Astrocyte (in vitro differentiated cells and primary cell): Measurements from ENCODE around the gene P4HB. TPM values are rescaled to one million over a fixed set of nuclear protein-coding genes. Genes with fewer than 3 reads are reported as not detected.

Experiments used
- DNase-seq: peaks from one replicate; pipeline ENCODE4 v3.0.0-alpha.2; 2010; ENCODE audit warnings: low read depth
- FAIRE-seq: peaks from 2 replicates; lab custom pipeline; 2011; peaks lifted over from hg19 to GRCh38; lab: Jason Lieb, UNC
- H2AFZ ChIP-seq: 2 replicates; pipeline ENCODE4 v1.6.0; 2012; ENCODE audit warnings: low read depth, low read length, inconsistent platforms
- H3K27ac ChIP-seq: 2 replicates; pipeline ENCODE4 v1.5.1; 2011; ENCODE audit warnings: low read depth, low read length, inconsistent platforms
- H3K27me3 ChIP-seq: 2 replicates; pipeline ENCODE4 v1.6.0; 2011; ENCODE audit warnings: low read length, inconsistent platforms; ENCODE audit not compliant: insufficient read depth
- H3K36me3 ChIP-seq: 2 replicates; pipeline ENCODE4 v1.5.1; 2011; ENCODE audit warnings: low read length, inconsistent platforms; ENCODE audit not compliant: insufficient read depth
- H3K4me1 ChIP-seq: 2 replicates; pipeline ENCODE4 v1.5.1; 2011; ENCODE audit warnings: low read length, inconsistent platforms; ENCODE audit not compliant: insufficient read depth
- H3K4me2 ChIP-seq: 2 replicates; pipeline ENCODE4 v1.6.0; 2012; ENCODE audit warnings: low read length, inconsistent platforms
- H3K4me3 ChIP-seq: 2 replicates; pipeline ENCODE4 v1.5.1; 2011; ENCODE audit warnings: low read depth, mild to moderate bottlenecking, low read length, inconsistent platforms; ENCODE audit not compliant: insufficient read depth
- H3K79me2 ChIP-seq: 2 replicates; pipeline ENCODE4 v1.6.0; 2012; ENCODE audit warnings: mild to moderate bottlenecking, low read length, inconsistent platforms; ENCODE audit not compliant: insufficient read depth
- H3K9ac ChIP-seq: 2 replicates; pipeline ENCODE4 v1.6.0; 2012; ENCODE audit warnings: mild to moderate bottlenecking, low read length, inconsistent platforms
- H3K9me3 ChIP-seq: 2 replicates; pipeline ENCODE4 v1.5.1; 2012; ENCODE audit warnings: low read depth, mild to moderate bottlenecking, low read length, inconsistent platforms; ENCODE audit not compliant: insufficient read depth
- H4K20me1 ChIP-seq: 2 replicates; pipeline ENCODE4 v1.6.0; 2012; ENCODE audit warnings: low read length, inconsistent platforms; ENCODE audit not compliant: insufficient read depth
- H3K27ac Mint-ChIP-seq: one replicate; pipeline ENCODE4 v1.8.0; 2021; ENCODE audit warnings: mild to moderate bottlenecking, mixed read lengths; ENCODE audit not compliant: unreplicated experiment
- H3K27me3 Mint-ChIP-seq: one replicate; pipeline ENCODE4 v1.8.0; 2021; ENCODE audit warnings: low read depth, mixed read lengths; ENCODE audit not compliant: unreplicated experiment
- H3K36me3 Mint-ChIP-seq: one replicate; pipeline ENCODE4 v1.8.0; 2021; ENCODE audit warnings: low read depth, mixed read lengths; ENCODE audit not compliant: unreplicated experiment
- H3K4me1 Mint-ChIP-seq: one replicate; pipeline ENCODE4 v1.8.0; 2021; ENCODE audit warnings: low read depth, mixed read lengths; ENCODE audit not compliant: unreplicated experiment
- H3K4me3 Mint-ChIP-seq: one replicate; pipeline ENCODE4 v1.8.0; 2021; ENCODE audit warnings: mild to moderate bottlenecking, moderate library complexity, mixed read lengths; ENCODE audit not compliant: unreplicated experiment
- H3K9me3 Mint-ChIP-seq: one replicate; pipeline ENCODE4 v1.8.0; 2021; ENCODE audit warnings: mild to moderate bottlenecking, mixed read lengths; ENCODE audit not compliant: unreplicated experiment
- CTCF ChIP-seq: IDR thresholded peaks from 2 replicates; pipeline ENCODE4 v1.5.1; 2011; ENCODE audit warnings: low read depth, mild to moderate bottlenecking, inconsistent platforms, low read length, moderate library complexity; ENCODE audit not compliant: insufficient read depth
- EZH2 ChIP-seq: IDR thresholded peaks from 2 replicates; pipeline ENCODE4 v1.6.1; 2012; ENCODE audit warnings: mild to moderate bottlenecking, low read length, inconsistent platforms; ENCODE audit not compliant: insufficient read depth
- total RNA-seq: library from RNA; stranded (reverse); gene quantifications from 2 replicates; pipeline ENCODE4 v1.2.1, GENCODE V29; 2021

The P4HB gene
- total RNA-seq, 1 donor from 2014 or later = 1,268 TPM

GRCh38 chr17:81904600-81905423 is 44.5 kb upstream of the P4HB start:
- no peak overlapping the region for H3K27ac ChIP-seq
- H2AFZ ChIP-seq = no peak overlapping the region
- Mint-ChIP-seq H3K9me3 (no peaks in the 10 kb centered on the region), H3K27me3 (no peaks in the 10 kb centered on the region), H3K4me1 (peaks cover 2% of the 10 kb centered on the region), H3K27ac (no peak overlapping the region), H3K36me3 (peaks cover 7% of the 10 kb centered on the region), H3K4me3 (no peak overlapping the region)
- H3K9me3 ChIP-seq = no peaks in the 10 kb centered on the region
- H3K9ac ChIP-seq = no peak overlapping the region
- no peak overlapping the region for H3K4me2 ChIP-seq
- H3K27me3 ChIP-seq = no peaks in the 10 kb centered on the region
- no peaks in the 10 kb centered on the region for H3K36me3 ChIP-seq
- H3K79me2 ChIP-seq = peaks cover 10% of the 10 kb centered on the region
- peaks cover 8% of the 10 kb centered on the region for H3K4me1 ChIP-seq
- H4K20me1 ChIP-seq = peaks cover 23% of the 10 kb centered on the region
- no peak overlapping the region for H3K4me3 ChIP-seq
- DNase-seq (no peak), FAIRE-seq (no peak)
- TF ChIP-seq CTCF (no peak), EZH2 (no peak)

GRCh38 chr17:81903896-81904599 is 43.7 kb upstream of the P4HB start:
- no peak for FAIRE-seq
- H3K4me1 ChIP-seq = peaks cover 15% of the 10 kb centered on the region
- peaks cover 2% of the 10 kb centered on the region for H3K4me1 Mint-ChIP-seq
- H3K36me3 Mint-ChIP-seq = peaks cover 8% of the 10 kb centered on the region
- H3K9ac ChIP-seq = no peak overlapping the region
- no peaks in the 10 kb centered on the region for H3K36me3 ChIP-seq
- no peak overlapping the region for H3K27ac ChIP-seq
- H3K27ac Mint-ChIP-seq = no peak overlapping the region
- H3K9me3 ChIP-seq = no peaks in the 10 kb centered on the region
- no peak for TF ChIP-seq EZH2
- TF ChIP-seq CTCF = no peak
- no peak overlapping the region for H3K4me3 Mint-ChIP-seq
- no peak overlapping the region for H2AFZ ChIP-seq
- H3K79me2 ChIP-seq = peaks cover 11% of the 10 kb centered on the region
- DNase-seq = no peak
- H3K9me3 Mint-ChIP-seq = no peaks in the 10 kb centered on the region
- H3K27me3 ChIP-seq = no peaks in the 10 kb centered on the region
- peaks cover 23% of the 10 kb centered on the region for H4K20me1 ChIP-seq
- H3K4me3 ChIP-seq = no peak overlapping the region
- no peaks in the 10 kb centered on the region for H3K27me3 Mint-ChIP-seq
- no peak overlapping the region for H3K4me2 ChIP-seq
